Right renal cortex interstitium (tissue), 3 donors: ENCODE results near the gene LRRC75B. TPM values are rescaled to one million over a fixed set of nuclear protein-coding genes. Genes with fewer than 3 reads are reported as not detected.
"Not testable (repeated sequence)": the region's sequence is repeated elsewhere in the genome, so short reads cannot be mapped to it uniquely, and the experiment has no call there.

Source experiments
- DNase-seq, 3 donors: peaks; one replicate each; pipeline ENCODE4 v3.0.0-alpha.2; 2013; ENCODE audit warnings: low read depth in 3 of 3, low spot score in 2 of 3
- polyA plus RNA-seq, 3 donors: library from polyadenylated mRNA; unstranded; fragments of 120-200 nt; gene quantifications; one replicate each; pipeline ENCODE4 v1.2.1, GENCODE V29; 2013; ENCODE audit not compliant: insufficient read length in 3 of 3

LRRC75B gene
- polyA plus RNA-seq, 3 donors: 22.1 to 32.7 (median 26.9) TPM

DNA sequence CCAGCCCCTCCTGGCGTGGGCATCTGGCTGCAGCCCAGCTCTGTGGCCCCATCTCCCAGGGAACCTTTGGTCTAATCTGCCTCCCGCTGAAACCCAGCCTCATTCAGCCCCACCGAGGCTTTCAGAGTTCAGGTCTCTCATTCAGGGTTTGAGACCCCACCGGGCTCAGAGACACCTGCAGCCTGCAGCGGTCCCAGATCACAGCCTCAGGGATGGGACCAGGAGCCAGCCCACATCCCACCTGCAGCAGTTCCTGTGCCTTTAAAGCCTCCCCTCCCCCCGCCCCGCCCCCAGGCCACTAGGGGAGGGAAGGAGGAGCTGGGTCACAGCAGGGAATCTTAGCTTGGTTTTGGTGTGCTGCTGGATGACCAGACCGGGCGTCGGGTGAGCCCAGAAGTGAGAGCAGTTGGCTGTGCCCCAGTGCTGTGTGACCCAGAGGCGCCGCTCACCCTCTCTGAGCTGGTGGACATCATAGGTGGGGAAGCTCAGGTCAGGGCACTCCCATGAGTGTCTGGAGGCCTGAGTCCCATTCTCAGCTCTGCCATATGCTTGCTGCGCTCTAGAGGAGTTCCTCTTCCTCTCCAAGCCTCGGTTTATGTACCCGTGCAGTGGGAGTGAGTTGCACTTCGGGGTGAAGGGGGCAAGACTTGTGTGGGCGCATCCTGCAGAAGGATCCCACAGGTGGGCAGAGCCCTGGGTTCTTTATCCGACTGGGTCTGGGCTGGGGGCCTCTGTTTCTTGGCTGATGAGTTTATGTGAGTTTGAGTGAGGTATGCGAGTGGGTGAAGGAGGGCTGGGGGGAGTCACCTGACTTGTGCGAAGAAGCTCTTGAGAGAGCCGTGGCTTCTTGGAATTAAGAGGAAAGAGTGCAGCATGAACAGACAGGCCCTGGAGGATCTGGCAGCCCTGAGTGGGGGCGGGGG, 10.2 kb upstream of the LRRC75B start, which contains the start of gene GGT1:
Gene GGT1 (plus strand): TSS at position 347 of the 923 bp plus-strand sequence. CDS start 7,889 bp downstream, outside the sequence.
- DNase-seq: not testable (repeated sequence)

DNA sequence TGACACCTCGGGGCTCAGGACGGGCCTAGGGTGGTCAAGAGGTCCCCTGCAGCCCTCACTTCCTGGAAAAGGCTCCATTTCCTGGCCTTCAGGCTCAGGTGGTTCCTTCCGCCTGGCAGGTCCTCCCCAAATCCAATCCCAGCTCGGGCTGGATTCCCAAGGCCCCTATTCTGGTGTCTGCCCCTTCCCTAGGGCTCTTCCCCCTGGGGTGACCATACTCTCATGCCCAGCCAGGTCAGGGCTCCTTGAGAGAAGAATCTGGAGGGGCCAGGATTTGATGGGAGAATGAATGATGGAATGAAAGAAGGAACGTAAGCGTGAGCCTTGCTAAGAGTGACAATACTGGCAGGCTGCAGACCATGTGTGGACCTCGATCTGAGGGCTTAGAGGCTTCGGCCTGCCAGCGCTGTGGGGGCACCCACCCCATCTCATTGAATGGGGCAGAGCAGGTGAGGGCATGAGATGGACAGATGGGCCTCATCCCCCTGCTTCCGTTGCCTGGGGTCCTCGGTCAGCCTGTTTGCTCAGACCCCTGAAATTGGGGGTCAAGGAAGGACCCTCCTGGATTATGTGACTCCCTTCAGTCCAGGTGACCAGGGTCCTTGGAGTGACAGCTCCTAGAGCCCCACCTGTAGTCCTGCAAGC, 9.4 kb upstream of the LRRC75B start:
- not testable (repeated sequence) for DNase-seq

DNA sequence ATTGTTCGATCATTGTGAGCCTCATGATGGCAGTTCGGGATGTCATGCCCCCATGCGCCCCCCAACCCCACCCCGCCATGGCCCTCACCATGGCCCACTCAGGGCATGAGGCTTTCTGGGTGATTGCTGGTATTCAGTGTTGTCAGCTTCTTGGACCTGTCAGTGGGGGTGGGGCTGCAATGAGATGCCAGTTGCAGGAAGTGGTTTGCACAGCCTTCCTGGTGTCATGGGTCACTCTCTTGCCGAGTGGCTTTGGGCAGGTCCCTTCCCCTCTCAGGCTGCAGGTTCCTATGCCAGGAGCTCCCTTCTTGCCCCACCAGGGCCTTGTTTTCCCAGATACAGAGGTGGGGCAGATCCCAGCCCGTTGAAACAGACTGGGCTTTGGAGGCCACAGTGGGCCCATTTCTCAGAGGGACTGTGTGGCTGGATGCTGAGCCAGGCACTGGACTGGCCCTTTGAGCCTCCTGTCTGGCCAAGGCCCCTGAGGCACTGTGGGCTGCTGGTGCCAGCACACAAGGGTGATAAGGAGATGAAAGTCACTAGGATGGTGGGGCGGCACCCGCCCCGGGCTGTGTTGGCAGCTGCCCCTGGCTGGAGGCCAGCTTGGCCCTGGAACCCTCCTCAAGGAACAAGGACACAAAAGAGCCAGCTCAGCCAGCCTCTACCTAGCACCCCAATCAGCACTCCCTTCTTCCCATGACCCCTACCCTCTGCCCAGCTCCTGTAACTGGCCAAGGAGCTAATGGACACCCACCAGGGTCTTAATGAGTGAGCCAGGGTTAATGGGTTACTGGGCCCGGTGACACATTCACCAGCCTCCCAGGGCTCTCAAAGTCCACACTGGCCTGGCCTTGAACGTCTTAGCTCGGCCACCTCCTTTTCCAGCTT, 8.6 kb upstream of the LRRC75B start:
- no peak for DNase-seq

DNA sequence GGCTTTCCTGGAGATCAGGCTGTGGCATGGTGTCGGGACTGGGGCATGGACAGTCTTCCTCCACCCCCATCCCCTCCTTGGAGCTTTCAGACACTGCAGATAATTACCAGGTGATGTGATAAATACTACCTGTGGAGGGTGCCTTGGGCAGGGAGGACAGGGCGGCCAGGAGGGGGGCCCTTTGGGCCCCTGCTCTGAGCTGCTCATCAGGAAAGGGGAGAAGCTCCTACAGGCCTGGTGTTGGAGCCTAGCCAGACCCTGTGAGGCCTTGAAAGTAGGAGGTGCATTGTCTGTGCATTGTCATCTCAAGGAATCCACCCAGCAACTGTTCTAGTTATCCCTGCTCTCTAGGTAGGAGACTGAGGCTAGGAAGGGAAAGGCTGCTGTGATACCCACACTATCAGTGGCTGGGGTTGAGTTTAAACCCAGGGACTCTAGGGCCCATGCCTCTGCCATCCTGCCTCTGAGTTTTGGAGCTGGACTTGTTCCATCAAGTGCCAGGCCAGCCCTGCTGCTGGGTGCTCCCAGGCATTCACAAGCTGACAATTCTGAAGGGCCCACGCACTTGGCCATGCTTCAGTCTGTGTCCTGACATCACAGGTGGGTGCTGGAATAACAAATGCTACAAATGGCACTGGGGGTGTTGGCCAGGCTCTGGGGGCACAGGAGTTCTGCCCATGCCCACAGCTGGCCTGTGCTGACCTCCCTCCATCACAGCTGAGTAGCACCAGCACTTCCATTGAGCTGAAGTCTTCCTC, 7.3 kb upstream of the LRRC75B start:
- DNase-seq: not testable (repeated sequence)

DNA sequence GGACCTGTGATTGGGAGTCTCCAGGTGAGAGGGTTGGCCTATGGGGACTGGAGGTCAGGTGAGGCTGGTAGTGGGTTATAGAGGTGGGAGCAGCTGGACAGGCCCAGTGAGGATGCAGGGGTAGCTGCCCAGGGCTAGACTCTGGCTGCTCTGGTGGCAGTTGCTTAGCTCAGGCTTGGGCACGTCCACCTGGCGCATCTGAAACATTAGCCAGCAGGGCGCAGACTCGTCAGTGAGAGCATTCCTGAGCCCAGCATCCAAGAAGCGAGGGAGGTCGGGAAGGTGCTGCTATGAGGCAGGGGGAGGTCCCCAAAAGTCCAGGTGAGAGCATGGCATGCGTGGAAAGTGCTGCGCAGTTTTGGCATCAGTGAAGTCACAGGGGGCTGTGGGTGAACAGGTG, 6.6 kb upstream of the LRRC75B start:
- no peak for DNase-seq

DNA sequence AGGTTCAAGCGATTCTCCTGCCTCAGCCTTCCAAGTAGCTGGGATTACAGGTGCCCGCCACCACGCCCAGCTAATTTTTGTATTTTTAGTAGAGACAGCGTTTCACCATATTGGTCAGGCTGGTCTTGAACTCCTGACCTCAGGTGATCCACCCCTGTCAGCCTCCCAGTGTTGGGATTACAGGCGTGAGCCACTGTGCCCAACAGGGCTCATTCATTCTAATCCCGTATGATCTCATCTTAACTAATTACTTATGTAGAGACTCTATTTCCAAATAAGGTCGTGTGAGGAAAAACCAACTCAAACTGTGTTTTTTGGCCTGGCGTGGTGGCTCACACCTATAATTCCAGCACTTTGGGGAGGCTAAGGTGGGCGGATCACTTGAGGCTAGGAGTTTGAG, 4.2 kb upstream of the LRRC75B start:
- DNase-seq: not testable (repeated sequence)

DNA sequence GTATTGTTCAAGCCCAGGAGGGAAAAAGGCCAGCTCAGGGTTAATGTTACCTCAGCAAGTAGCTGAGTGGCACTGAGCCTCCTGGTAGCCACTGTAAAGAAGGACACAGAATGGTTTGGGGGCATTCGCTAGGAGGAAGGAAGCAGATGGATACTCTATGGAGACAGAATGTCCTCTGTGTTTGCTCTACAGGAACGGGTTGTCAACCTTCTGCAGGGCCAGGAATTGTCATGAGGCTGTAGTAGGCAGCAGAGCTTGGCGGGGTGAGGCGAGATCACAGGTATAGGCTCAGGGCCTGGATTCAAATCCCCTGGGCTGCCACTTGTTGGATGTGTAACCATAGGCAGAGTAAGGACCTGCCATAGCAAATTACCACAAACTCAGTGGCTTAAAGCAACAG, 3.0 kb upstream of the LRRC75B start:
- no peak for DNase-seq

DNA sequence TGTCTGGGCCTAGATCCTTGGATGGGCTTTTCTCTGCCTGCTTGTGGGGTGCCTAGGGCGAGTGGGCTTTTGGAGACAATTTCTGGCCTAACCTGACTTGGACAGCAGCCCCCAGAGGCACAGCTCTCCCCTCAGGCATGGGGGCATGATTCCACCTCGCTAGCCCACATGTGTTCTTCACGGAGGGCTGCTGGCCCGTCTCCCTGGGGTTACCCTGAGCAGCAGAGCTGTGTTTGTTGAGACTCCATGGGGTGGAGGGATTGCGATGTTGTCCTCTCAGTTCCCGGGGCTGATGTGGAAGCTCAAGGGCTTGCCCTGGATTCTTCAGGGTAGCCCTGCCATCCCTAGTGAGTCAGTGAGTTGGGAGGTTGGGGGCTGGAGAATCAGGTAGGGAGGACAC, 2.4 kb upstream of the LRRC75B start:
- no peak for DNase-seq

DNA sequence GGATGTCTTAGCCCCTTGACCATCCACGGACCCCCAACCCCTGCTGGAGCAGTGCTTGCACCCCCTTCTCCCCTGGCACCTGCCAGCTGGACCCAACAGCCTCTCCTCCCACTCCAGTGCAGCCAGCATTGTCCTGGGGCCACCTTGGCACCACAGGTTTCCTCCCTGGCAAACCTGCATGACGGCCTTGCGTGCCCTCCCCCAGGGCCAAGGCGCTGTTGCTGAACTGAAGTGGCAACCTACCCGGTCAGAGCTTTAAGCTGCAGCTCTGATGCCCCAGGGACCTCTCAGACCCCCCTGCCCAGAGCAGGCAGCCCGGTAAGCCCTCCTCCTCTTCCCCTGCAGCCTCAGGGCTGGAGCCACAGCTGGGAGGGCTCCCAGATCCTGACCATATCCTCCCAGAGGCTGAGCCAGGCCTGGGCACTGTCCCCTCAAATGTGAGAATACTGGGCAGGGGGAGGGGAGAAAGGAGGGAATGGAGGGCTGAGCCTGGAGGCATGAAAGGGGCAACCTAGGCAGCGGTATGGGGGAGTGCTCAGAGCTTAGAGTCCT, 1.8 kb upstream of the LRRC75B start:
- no peak for DNase-seq

DNA sequence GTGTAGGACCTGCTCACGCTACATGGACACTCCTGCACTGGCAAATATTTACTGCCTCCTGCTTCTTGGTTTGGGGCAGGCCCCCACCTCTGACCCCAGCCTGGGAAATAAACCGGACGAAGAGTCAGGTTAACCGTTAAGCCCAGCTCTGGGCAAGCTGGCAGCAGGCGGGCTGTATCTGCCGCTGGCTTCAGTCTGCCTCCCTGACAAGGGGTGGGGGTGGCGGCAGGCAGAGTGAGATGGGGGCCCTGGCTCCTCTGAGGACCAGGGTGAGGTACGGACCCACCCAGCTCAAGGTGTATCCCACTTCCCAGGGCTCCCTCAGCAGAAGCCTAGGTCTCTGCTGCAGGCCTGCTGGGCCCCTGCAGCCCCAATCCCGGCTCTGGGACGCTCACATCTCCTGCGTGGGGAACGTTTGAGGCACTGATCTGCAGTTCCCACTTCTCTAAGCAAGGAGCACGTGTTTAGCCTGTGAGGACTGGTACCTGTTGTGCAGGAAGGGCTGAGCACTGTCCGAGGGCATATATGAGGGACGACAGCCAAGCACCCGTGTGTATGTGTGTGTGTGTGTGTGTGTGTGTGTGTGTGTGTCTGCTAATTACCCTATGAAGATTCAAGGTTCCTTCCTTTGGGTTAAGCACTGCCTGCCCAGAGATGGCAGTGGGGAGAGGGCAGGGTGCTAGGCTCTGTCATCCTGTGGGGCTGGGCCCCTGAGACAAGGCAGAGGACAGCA, 1.1 kb upstream of the LRRC75B start:
- no peak for DNase-seq

DNA sequence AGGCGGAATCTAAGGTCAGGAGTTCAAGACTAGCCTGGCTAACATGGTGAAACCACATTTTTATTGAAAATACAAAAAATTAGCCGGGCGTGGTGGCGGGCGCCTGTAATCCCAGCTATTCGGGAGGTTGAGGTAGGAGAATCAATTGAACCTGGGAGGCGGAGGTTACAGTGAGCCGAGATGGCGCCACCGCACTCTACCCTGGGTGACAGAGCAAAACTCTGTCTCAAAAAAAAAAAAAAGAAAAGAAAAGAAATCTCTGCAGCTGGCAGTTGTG, 624 bp upstream of the LRRC75B start:
- not testable (repeated sequence) for DNase-seq

DNA sequence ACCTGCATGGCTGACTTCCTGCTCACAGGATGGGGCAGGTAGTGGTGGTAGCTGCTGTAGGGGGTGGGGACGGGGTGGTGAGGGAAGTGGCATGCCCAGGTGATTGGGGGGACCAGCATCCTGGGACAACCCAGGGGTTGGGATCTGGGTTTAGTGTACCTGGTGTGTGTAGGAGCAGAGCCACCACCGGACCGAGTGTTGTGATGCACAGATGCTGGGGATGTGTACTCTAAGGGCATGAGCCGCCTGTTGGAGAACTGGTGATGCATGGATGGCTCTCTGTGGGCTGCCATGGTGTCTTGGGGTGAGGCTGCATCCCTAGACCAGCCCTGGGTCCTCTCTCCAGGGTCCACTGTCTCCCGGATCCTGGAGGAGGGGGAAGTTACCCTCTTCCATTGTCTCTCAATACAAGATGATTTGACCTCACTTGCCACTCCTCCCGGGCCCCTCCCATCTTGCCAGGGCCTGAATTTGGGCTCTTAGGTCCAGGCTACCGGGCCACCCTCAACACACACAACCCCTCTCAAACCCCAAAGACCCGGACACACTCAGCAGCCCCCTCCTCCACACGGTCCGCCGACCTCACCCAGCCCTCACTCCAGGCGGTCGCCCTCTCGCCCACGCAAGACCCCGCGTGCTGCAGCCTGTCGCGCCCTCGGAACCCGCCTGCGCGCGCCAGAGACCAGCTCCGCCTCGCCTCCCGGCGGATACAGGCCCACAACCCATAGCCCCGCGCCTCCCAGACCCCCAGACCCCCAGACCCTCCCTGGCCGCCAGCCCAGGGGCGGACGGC, 619 bp downstream of the LRRC75B start:
- no peak for DNase-seq

DNA sequence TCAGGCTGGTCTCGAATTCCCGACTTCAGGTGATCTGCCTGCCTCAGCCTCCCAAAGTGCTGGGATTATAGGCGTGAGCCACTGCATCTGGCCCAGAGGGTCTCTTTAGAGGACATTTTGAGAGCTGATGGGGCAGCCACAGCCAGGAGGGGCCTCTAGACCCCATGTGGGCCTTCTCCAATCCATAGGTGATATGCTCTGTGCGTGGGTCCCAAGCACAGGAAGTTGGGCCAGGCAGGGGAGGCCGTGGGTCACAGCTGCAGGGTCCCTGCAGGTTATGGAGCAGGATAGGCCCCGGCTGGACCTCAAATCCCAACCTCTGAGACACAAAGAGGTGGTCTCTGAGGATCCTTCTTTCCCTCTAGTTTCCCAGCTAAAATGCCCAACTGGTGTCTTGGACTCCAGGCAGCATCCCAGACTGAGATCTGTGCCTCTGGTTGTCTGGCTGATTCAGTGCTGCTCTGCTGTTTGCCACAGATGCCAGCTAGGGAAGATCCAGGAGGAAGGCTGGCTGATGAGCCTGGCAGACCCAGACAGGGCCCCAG, 1.5 kb downstream of the LRRC75B start:
- no peak for DNase-seq

DNA sequence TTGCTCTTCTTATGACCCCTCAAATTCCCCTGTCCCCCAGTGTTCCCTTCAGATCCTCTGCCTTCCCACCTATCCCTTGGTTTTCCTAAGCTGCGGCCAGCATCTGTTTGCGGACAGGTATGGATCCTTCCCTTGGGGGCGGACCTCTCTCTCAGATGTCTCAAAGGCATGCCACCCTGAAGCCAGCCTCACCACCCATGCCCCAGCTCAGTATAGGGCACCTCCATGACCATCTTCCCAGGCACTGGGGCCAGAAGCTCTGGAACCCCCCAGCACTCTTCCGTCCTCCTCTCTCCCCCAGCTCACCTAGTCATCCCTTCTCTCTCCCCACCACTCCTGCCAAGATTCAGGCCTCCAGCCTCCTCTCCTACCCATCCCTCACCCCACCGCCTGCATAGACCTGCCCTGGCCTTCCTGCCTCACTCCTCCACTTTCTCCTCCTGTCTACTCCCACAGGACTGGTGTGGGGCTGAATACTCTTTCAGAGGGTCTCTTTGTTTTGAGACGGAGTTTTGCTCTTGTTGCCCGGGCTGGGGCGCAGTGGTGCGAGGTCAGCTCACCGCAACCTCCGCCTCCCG, 2.2 kb downstream of the LRRC75B start:
- no peak for DNase-seq

DNA sequence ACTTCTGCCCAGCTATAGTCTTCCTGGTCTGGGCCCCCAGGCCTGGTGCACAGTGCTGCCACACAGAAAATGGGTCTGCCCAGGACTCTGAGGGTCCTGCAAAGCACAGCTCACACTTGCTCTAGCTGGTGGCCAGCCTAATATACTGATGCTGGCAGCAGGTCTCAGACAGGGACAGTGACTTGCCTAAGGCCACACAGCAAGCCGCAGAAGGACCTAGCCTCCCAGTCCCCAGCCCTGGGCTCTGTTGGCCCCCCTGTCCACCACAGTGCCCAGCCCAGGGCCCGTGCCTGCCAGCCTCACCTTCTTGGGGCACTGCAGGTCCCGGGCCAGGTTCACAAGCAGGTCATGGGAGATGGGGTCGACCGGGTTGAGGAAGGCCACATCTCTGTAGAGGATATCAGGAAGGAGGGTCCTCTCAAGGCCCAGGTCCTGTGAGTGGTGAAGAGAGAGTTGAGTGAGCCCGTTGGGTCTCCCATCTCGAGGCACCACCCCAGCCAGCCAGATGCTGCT, 3.3 kb downstream of the LRRC75B start:
- no peak for DNase-seq

DNA sequence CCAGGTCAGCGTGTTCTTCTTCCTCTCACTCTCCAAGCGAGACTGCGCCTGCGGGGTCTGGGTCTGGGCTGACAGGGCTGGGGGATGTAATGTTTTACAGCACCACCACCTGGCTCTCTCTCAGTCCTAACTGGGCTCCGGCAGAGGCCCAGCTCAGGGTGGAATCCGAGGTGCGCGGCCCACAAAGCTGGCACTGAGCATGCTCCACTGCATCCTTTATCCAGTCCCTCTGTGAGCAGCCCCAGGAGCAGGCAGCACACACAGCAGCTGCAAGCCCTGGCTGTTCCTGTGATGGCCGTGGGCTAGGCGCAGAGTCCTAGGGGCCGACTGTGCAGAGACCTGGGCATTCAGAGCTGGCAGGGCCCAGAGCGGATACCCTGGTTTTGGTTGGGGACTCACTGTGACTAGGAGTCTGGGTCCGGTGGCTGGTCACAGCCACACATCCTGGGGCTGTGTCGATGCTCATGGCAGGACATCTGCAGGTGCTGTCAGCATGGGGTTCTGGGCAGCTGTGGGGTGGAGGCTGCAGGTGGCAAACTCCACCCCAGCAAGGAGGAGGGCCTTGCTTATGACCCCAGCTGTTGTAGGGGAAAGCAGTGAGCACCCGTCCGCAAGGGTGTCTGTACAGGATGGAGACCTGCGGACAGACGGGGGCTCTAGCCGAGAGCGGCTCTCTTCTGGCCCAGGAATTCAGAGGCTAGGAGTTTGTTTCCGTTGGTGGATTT, 4.0 kb downstream of the LRRC75B start:
- no peak for DNase-seq

DNA sequence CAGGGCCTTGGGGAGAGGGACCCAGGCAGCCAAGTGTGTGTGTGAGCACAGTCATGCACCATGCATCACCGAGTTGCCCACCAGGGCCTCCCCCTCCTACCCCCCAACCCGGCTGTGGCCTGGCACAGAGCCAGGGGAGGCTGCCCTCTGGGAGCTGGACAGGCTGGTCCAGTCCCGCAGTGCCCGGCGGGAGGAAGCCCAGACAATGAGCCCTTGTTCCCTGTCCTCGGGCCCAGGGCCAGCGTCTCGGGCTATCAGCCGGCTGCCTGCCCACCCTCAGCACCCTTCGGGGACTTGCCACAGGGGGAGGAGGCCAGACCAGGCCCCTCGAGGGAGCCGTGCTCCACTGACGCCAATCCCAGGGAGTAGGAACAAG, 4.5 kb downstream of the LRRC75B start:
- DNase-seq: no peak
